SJSA1 (cell line): ENCODE results near the gene ABCF1. TPM values are rescaled to one million over a fixed set of nuclear protein-coding genes. Genes with fewer than 3 reads are reported as not detected.

Experiments
- total RNA-seq: library from RNA; depleted of rRNA; stranded (reverse); fragments of >200 nt; shearing (Covaris generic); gene quantifications from 2 replicates; pipeline ENCODE4 v1.2.3, GENCODE V29; 2014; rRNA removed

Gene ABCF1
- total RNA-seq, 1 experiment from 2014 or later = 59.3 TPM

Other genes starting within 250 kb of the ABCF1 start
- gene TRIM39, start 244.5 kb upstream of the ABCF1 start, total RNA-seq = 9.0 and 14.7 TPM in 2 replicates
- 41.0 and 137 TPM in 2 replicates for gene RPP21, start 226.3 kb upstream of the ABCF1 start, total RNA-seq
- gene HLA-E, start 81.9 kb upstream of the ABCF1 start, total RNA-seq = 214 and 294 TPM in 2 replicates
- gene GNL1, start 15.0 kb upstream of the ABCF1 start, total RNA-seq = 20.9 and 49.5 TPM in 2 replicates
- 7.8 and 7.9 TPM in 2 replicates for gene PRR3, start 14.1 kb upstream of the ABCF1 start, total RNA-seq
- 16.8 and 21.0 TPM in 2 replicates for gene PPP1R10, start 45.8 kb downstream of the ABCF1 start, total RNA-seq
- 44.4 and 46.8 TPM in 2 replicates for gene MRPS18B, start 46.4 kb downstream of the ABCF1 start, total RNA-seq
- 0.66 and 3.4 TPM in 2 replicates for gene ATAT1, start 55.4 kb downstream of the ABCF1 start, total RNA-seq
- gene C6orf136, start 75.7 kb downstream of the ABCF1 start, total RNA-seq = 4.9 and 15.8 TPM in 2 replicates
- gene DHX16, start 101.6 kb downstream of the ABCF1 start, total RNA-seq = 59.5 and 86.3 TPM in 2 replicates
- gene PPP1R18, start 115.2 kb downstream of the ABCF1 start, total RNA-seq = 53.2 and 76.8 TPM in 2 replicates
- gene NRM, start 119.5 kb downstream of the ABCF1 start, total RNA-seq = 6.8 and 10.0 TPM in 2 replicates
- gene MDC1, start 145.8 kb downstream of the ABCF1 start, total RNA-seq = 8.4 and 8.6 TPM in 2 replicates
- gene TUBB, start 148.9 kb downstream of the ABCF1 start, total RNA-seq = 1,157 and 1,642 TPM in 2 replicates
- 200 and 254 TPM in 2 replicates for gene FLOT1, start 171.2 kb downstream of the ABCF1 start, total RNA-seq
- gene IER3, start 173.1 kb downstream of the ABCF1 start, total RNA-seq = 119 and 139 TPM in 2 replicates